OCI-LY7 (cell line): ENCODE results near the gene GLIPR1.

ENCODE experiments used
- EZH2phosphoT487 ChIP-seq: fragments of 200-600 bp; sonication (generic); IDR thresholded peaks from 2 replicates; pipeline ENCODE4 v1.6.1; 2018; ENCODE audit warnings: low read depth, borderline replicate concordance, mild to moderate bottlenecking, mixed run types, antibody characterized with exemption, low read length, moderate library complexity, mixed read lengths
- TF ChIP-seq, protein P1 (sequence below): fragments of 200-600 bp; sonication (generic); conservative IDR thresholded peaks from 2 replicates; pipeline ENCODE4 v1.5.1; 2014; ENCODE audit warnings: mild to moderate bottlenecking, antibody characterized with exemption, low read length, moderate library complexity, mixed read lengths

- TF ChIP-seq, protein P1, sequence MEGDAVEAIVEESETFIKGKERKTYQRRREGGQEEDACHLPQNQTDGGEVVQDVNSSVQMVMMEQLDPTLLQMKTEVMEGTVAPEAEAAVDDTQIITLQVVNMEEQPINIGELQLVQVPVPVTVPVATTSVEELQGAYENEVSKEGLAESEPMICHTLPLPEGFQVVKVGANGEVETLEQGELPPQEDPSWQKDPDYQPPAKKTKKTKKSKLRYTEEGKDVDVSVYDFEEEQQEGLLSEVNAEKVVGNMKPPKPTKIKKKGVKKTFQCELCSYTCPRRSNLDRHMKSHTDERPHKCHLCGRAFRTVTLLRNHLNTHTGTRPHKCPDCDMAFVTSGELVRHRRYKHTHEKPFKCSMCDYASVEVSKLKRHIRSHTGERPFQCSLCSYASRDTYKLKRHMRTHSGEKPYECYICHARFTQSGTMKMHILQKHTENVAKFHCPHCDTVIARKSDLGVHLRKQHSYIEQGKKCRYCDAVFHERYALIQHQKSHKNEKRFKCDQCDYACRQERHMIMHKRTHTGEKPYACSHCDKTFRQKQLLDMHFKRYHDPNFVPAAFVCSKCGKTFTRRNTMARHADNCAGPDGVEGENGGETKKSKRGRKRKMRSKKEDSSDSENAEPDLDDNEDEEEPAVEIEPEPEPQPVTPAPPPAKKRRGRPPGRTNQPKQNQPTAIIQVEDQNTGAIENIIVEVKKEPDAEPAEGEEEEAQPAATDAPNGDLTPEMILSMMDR: no peak
- no peak for TF ChIP-seq EZH2phosphoT487
Observed at GRCh38 chr12:75550401-75551240, 70.1 kb downstream of the GLIPR1 start.
